ES-I3 (cell line): ENCODE results near the gene COP1.
A peak's percentile ranks its signal among the peaks of the same experiment; 100 is the strongest.
"Not testable (repeated sequence)": the region's sequence is repeated elsewhere in the genome, so short reads cannot be mapped to it uniquely, and the experiment has no call there.

ENCODE experiments used
- H3K36me3 ChIP-seq: 2 replicates; pipeline ENCODE4 v1.6.1; 2013; ENCODE audit warnings: mild to moderate bottlenecking, low read length, control low read depth, moderate library complexity; ENCODE audit not compliant: insufficient read depth
- H3K4me1 ChIP-seq: 2 replicates; pipeline ENCODE4 v1.6.1; 2013; ENCODE audit warnings: mild to moderate bottlenecking, control low read depth, low read length; ENCODE audit not compliant: insufficient read depth
- H3K9ac ChIP-seq: 2 replicates; pipeline ENCODE4 v1.6.1; 2013; ENCODE audit warnings: low read depth, mild to moderate bottlenecking, low read length, moderate library complexity
- H3K9me3 ChIP-seq: 2 replicates; pipeline ENCODE4 v1.6.1; 2013; ENCODE audit warnings: mild to moderate bottlenecking, low read length, moderate library complexity; ENCODE audit not compliant: control insufficient read depth, insufficient read depth

COP1 gene

DNA sequence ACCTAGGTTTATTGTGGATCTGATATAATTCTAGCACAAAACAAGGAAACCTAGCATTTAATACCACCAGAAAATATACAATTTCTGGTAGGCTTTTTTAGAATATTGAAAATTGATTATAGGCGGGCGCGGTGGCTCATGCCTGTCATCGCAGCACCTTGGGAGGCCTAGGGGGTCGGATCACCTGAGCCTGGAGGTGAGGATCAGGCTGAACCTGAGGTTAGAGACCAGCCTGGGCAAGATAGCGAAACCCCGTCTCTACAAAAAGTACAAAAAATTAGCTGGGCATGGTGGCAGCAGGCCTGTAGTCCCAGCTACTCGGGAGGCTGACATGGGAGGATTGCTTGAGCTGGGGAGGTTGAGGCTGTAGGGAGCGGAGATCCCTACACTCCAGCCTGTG lies 948 bp upstream of the COP1 start:
- Histone ChIP-seq H3K4me1 (peaks cover 12% of the 10 kb centered on the region), H3K9ac (peak overlapping the region; percentile 86), H3K9me3 (no peaks in the 10 kb centered on the region), H3K36me3 (no peaks in the 10 kb centered on the region)

DNA sequence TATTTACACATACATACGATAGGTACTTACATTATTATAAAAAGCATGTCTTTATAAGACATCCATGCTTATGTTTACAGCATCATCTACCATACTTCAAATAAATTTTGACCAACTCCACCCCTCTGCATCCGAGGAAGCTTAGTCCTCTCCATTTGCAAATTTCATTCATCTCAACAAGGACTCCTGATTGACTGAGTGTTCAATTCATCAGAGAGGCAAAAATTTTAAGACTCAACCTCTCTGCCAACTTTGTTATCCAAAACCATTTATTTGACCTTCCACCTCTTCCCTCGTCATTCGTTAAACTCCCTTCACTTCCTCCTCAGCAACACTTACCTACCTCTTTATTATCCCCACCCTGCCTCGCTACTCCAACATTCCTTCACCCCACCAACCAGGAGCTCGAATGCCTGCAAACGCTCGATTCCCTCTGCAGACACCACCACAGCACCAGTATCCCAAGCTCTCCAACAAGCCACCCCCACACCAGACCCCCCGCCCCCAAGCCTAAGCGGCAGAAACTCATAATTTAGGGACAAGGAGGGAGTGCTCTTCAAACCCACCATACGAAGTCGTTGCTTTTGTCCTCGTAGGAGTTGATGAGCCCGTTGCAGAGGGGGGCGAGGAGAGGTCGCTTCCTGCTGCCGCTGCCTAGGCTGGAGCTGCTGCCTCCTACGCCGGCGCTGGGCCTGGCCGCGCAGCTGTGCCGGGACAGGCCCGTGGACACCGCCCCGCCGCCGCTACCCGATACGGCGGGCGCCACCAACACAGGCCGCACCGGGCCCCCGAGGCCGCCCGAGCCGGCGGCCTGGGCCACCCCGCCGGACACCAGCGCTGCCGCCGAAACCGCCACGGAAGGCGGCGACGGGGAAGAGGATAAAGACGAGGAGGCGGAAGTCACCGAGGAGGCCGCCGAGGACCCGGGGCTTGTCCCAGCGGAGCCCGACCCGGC lies 803 bp downstream of the COP1 start:
- Histone ChIP-seq H3K9ac (peak overlapping the region; percentile 86), H3K36me3 (no peaks in the 10 kb centered on the region), H3K9me3 (no peaks in the 10 kb centered on the region), H3K4me1 (peaks cover 12% of the 10 kb centered on the region)

DNA sequence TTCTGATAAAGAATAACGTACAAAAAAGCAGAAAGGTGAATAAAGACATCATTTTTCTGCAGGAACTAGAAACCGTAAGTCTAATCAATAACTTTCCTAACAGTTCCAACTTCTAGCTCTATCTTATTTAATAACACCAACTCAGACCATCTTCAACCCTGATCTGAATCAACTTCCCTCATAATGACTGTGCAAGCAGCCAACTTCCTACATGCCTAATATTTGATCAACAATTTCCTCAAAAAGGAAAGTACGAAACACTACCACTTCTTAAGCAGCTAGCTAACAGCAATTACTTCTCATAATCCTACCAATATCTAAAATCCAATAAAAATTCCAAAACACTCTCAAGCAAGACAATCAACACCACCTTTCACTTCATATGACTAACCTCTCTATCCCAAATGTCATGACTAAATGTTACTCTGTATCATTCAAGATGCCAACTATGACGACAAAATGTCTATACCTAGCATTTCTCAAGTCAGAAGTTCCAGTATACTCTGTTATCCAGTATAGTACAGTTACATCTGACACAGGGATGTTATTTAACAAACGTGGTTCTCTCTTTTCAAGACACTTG lies 1.7 kb downstream of the COP1 start:
- Histone ChIP-seq H3K9ac (peak overlapping the region; percentile 86), H3K9me3 (no peaks in the 10 kb centered on the region), H3K36me3 (no peaks in the 10 kb centered on the region), H3K4me1 (peaks cover 12% of the 10 kb centered on the region)

DNA sequence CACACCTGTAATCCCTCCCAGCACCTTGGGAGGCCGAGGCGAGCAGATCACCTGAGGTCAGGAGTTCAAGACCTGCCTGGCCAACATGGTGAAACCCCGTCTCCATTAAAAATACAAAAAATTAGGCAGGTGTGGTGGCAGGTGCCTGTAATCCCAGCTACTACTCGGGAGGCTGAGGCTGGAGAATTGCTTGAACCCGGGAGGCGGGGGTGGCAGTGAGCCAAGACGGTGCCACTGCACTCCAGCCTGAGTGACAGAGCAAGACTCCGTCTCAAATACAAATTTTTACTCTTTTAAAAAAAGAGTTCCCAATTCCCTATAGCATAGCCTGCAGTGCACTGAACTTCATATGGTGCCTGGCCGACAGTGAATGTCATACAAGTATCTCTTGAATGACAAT lies 2.4 kb downstream of the COP1 start:
- peaks cover 12% of the 10 kb centered on the region for H3K4me1 ChIP-seq
- 0 out of 2 replicates have a peak overlapping the region, but pooled peaks have one; percentile 86 for H3K9ac ChIP-seq
- not testable (repeated sequence) for H3K9me3 ChIP-seq, H3K36me3 ChIP-seq

DNA sequence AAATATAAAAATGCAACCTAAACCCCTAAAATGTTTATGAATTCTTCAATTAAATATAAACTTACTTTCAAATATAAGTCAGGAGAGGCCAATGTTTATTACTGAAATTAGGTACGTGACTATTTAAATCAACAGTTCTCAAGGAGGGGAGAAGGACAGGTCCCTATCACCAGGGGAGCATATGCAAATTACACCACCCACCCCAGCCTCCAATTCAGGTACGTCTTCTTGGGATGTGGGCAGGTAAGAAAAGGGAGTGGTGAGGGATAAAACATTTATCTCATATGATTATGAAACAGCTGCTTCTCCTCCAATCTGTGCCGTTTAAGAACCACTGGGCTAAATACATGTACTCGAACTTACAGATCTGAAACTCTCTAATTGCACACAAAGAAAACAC lies 3.4 kb downstream of the COP1 start:
- Histone ChIP-seq H3K4me1 (peaks cover 12% of the 10 kb centered on the region), H3K9ac (no peak overlapping the region), H3K9me3 (no peaks in the 10 kb centered on the region), H3K36me3 (no peaks in the 10 kb centered on the region)

DNA sequence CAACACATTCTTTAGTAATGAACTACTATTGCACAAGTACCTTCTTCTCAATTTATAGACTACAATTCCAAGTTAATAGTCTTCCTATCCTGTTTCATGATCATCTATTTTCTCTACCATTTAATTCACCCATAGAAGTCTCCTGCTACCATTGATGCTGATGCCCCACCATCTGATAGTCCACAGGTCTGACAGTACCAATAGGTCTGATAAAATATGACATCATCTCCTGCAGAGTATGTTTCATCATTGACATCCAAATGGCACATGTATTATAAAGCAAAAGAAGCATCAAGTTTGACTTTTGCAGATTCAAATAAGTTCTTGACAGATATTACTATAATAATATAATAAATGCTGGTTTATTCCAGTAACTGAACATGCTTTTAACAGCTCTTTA lies 5.5 kb downstream of the COP1 start:
- Histone ChIP-seq H3K9ac (no peak overlapping the region), H3K36me3 (no peaks in the 10 kb centered on the region), H3K4me1 (peaks cover 12% of the 10 kb centered on the region), H3K9me3 (no peaks in the 10 kb centered on the region)

DNA sequence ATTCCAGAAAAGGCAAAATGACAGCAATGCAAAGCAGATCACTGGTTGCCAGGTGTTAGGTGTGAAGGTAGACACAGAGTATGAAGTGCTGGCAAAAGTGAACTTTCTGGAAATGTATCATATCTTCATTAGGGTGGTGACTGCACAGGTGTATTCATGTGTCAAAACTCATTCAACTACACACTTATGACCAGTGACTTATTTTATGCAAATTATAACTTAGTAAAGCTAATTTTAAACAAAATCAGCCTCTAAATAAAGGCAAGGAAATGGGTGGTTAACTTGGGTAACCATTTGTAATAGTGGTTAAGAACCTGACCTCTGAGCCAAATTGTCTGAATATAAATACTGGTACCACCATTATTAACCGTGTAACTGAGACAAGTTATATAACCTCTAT lies 7.4 kb downstream of the COP1 start:
- H3K4me1 ChIP-seq: peaks cover 7% of the 10 kb centered on the region
- H3K9ac ChIP-seq: no peak overlapping the region
- no peaks in the 10 kb centered on the region for H3K9me3 ChIP-seq
- no peaks in the 10 kb centered on the region for H3K36me3 ChIP-seq

DNA sequence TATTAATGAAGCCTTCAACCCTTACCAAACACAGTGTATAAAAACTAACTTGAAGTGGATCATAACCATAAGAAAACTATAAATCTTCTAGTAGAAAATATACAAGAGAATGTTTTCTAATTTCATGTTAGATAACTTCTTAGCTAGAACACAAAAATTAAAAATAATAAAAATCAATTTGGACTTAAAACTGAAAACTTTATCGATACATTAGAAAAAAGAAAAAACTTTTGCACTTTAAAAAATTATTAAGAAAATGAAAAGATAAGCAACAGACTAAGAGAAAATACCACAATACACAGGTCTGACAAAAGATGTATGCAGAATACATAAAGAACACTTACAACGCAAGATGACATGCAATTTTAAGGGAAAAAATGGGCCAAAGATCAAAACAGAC lies 8.7 kb downstream of the COP1 start:
- H3K36me3 ChIP-seq: no peaks in the 10 kb centered on the region

DNA sequence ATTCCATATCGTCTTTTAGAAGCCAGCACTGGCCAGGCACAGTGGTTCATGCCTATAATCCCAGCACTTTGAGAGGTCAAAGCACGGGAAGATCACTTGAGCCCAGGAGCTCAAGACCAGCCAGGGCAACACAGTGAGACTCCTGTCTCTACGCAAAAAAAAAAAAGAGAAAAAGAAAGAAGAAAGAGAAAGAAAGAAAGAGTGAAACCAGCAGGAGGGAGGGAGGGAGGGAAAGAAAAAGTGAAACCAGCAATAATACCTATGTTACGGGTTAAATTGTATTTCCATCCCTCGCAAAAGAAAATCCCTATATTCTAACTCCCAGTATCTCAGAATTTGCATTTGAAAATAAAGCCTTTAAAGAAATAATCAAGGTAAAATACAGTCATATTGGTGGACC lies 10.4 kb downstream of the COP1 start:
- Histone ChIP-seq H3K9ac (no peak overlapping the region), H3K4me1 (no peaks in the 10 kb centered on the region), H3K9me3 (no peaks in the 10 kb centered on the region), H3K36me3 (no peaks in the 10 kb centered on the region)

More for the DNA sequence above, 8.7 kb downstream of the COP1 start:
- H3K9ac ChIP-seq: no peak overlapping the region
- H3K4me1 ChIP-seq: no peaks in the 10 kb centered on the region
- H3K9me3 ChIP-seq: no peaks in the 10 kb centered on the region

DNA sequence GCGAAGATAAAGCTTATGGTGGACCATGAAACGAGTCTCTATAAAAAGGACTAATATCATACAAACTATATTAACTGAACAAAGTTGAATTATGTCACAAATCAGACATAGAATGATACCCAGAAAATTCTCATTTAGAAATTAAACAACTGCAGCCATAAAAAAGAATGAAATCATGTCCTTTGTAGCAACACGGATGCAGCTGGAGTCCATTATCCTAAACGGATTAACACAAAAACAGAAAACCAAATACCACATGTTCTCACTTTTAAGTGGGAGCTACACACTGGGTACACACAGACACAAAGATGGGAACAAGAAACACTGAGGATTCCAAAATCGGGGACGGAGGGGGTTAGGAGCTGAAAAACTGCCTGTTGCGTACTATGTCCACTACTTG lies 11.5 kb downstream of the COP1 start:
- Histone ChIP-seq H3K4me1 (no peaks in the 10 kb centered on the region), H3K9ac (no peak overlapping the region), H3K36me3 (no peaks in the 10 kb centered on the region), H3K9me3 (no peaks in the 10 kb centered on the region)

DNA sequence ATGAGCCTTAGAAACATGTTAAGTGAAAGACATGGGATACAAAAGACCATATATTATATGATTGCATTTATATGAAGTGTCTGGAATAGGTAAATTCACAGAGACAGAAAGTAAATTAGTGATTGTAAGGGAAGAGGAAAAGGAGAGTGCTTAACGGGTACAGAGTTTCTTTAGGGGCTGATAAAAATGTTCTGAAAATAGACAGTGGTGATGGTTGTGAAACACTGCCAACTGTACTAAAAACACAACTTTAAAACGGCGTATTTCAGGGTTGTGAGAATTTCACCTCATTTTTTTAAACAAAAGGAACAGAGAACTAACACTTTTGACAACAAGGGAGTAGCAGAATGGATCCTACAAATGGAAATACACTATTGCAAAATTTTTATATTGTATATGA lies 13.4 kb downstream of the COP1 start:
- no peaks in the 10 kb centered on the region for H3K9me3 ChIP-seq
- no peak overlapping the region; the same call in 1 of the 2 replicates for H3K9ac ChIP-seq

DNA sequence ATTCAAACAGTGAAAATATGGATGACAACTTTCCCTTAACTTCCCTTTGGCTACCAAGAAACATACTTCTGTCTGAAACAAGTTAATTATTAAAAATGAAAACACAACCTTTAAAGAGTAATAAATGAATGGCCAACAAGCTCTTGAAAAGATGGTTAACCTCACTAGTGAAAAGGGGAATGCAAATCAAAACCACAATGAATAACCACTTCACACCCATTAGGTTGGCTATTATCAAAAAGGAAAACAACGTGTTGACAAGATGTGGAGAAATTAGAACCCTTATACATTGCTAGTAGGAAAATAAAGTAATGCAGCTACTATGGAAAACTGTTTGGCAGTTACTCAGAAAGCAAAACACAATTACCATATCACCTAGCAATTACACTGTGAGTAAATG lies 14.1 kb downstream of the COP1 start:
- no peaks in the 10 kb centered on the region for H3K9me3 ChIP-seq
- H3K4me1 ChIP-seq: no peaks in the 10 kb centered on the region
- no peaks in the 10 kb centered on the region for H3K36me3 ChIP-seq
- no peak overlapping the region for H3K9ac ChIP-seq

More for the DNA sequence above, 13.4 kb downstream of the COP1 start:
- Histone ChIP-seq H3K36me3 (no peaks in the 10 kb centered on the region), H3K4me1 (no peaks in the 10 kb centered on the region)

DNA sequence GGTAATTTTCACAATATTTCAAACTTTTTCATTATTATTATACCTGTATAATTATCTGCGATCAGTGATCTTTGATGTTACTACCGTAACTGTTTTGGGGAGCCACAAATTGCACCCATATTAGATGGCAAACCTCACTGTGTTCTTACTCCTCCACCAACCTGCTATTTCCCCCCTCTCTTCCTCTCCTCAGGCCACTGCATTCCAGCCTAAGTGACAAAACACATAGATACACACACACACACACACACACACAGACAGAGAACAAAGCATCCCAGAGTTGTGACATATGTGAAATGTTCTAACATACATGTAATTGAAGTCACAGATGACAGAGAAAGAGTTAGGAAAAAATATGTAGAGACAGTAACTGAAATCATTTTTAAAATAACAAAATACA lies 18.5 kb downstream of the COP1 start:
- Histone ChIP-seq H3K9ac (no peak overlapping the region), H3K4me1 (peaks cover 6% of the 10 kb centered on the region; the same call in 1 of the 2 replicates), H3K9me3 (no peaks in the 10 kb centered on the region), H3K36me3 (no peaks in the 10 kb centered on the region)

DNA sequence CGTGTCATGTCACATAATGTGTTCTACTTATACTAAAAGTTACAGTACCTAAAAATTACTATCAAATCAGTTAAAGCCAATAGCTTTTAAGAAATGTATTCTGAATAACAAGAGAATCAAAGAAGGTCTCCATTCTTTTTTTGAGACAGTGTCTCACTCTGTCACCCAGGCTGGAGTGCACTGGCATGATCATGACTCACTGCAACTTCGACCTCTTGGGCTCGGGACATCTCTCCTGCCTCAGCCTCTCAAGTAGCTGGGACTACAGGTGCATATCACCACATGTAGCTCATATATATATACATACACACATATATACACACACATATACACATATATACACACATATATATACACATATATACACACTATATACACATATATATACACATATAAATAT lies 20.1 kb downstream of the COP1 start:
- Histone ChIP-seq H3K9ac (no peak overlapping the region), H3K9me3 (no peaks in the 10 kb centered on the region), H3K4me1 (peaks cover 6% of the 10 kb centered on the region; the same call in 1 of the 2 replicates), H3K36me3 (peaks cover 3% of the 10 kb centered on the region; the same call in 1 of the 2 replicates)

DNA sequence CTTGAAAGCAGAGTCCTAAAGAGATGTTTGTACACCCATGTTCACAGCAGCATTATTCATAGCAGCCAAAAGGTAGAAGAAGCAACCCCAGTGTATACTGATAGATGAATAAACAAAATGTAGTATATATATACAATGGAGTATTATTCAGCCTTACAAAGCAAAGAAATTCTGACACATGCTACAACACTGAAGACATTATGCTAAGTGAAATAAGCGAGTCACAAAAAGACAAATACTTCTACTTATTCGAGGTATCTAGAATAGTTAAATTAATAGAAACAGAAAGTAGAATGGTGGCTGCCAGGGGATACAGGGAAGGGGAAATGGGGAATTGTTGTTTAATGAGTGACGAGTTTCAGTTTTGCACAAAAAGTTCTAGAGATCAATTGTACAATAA lies 23.5 kb downstream of the COP1 start:
- H3K9me3 ChIP-seq: no peaks in the 10 kb centered on the region
- no peak overlapping the region for H3K9ac ChIP-seq
- peaks cover 3% of the 10 kb centered on the region; the same call in 1 of the 2 replicates for H3K36me3 ChIP-seq
- H3K4me1 ChIP-seq: peaks cover 6% of the 10 kb centered on the region; the same call in 1 of the 2 replicates
